Body of pancreas (tissue), 4 donors: Measurements from ENCODE around the gene SERPINE1. TPM values are rescaled to one million over a fixed set of nuclear protein-coding genes. Genes with fewer than 3 reads are reported as not detected.

ENCODE experiments used
- ATAC-seq: fragments of 150-250 bp; one replicate; pipeline ENCODE4 v1.9.1; 2016
- DNase-seq, 4 donors: peaks; one replicate each; pipeline ENCODE4 v3.0.0-alpha.2; 2019
- H3K27ac ChIP-seq, 4 donors: fragments of 200-600 bp; sonication (generic); 1 replicate in 3 of 4; 2 replicates in 1 of 4; pipeline versions ENCODE4 v1.5.1 to v1.6.1; 2016 to 2019; ENCODE audit warnings: mild to moderate bottlenecking in 1 of 4, mixed read lengths in 1 of 4, moderate library complexity in 1 of 4
- H3K27me3 ChIP-seq, 2 donors: fragments of 200-600 bp; sonication (generic); one replicate each; pipeline ENCODE4 v1.6.0; 2016; ENCODE audit warnings: mild to moderate bottlenecking in 1 of 2
- H3K36me3 ChIP-seq, 2 donors: fragments of 200-600 bp; sonication (generic); replicated peaks in 1 of 2; 2 replicates each; pipeline ENCODE4 v1.5.1; 2016; ENCODE audit warnings: low read depth in 2 of 2; ENCODE audit not compliant: insufficient read depth in 1 of 2
- H3K4me1 ChIP-seq: fragments of 200-600 bp; sonication (generic); one replicate; pipeline ENCODE4 v1.6.0; 2016
- H3K4me3 ChIP-seq, 2 donors: fragments of 200-600 bp; sonication (generic); 1 replicate in 1 of 2; 2 replicates in 1 of 2; pipeline ENCODE4 v1.5.1; 2016 to 2019
- H3K9me3 ChIP-seq, 3 donors: fragments of 200-600 bp; sonication (generic); 1 replicate in 2 of 3; 2 replicates in 1 of 3; pipeline ENCODE4 v1.5.1; 2016
- POLR2A ChIP-seq, 3 donors: fragments of 450-650 bp; IDR thresholded peaks; one replicate each; pipeline ENCODE4 v1.6.1; 2016; ENCODE audit warnings: antibody characterized with exemption in 3 of 3, mild to moderate bottlenecking in 2 of 3
- WGBS, 2 donors: methylation state at CpG; one replicate each; pipeline ENCODE4 v1.1.5; 2017; 5-methylcytosine and 5-hydroxymethylcytosine counted together
- intact Hi-C: fragments of 100-400 bp; cut with DNase I; formaldehyde crosslinking; loops from one replicate; pipeline ENCODE4 v1.15.1; 2023
- total RNA-seq, 2 donors: library from RNA; depleted of rRNA; stranded (reverse); fragments of >200 nt; gene quantifications; one replicate each; pipeline ENCODE4 v1.1.0, GENCODE V29; 2016
- TF ChIP-seq, protein P1 (sequence below), 7 experiments: fragments of 450-650 bp in 4 of 7; fragments of 200-600 bp in 3 of 7; sonication (generic) in 3 of 7; IDR thresholded peaks; one replicate each; pipeline ENCODE4 v1.5.1; 2016 to 2019; ENCODE audit warnings: antibody characterized with exemption in 7 of 7

SERPINE1 gene
- total RNA-seq, 2 donors from 2014 or later = 20.2 to 36.3 TPM

DNA sequence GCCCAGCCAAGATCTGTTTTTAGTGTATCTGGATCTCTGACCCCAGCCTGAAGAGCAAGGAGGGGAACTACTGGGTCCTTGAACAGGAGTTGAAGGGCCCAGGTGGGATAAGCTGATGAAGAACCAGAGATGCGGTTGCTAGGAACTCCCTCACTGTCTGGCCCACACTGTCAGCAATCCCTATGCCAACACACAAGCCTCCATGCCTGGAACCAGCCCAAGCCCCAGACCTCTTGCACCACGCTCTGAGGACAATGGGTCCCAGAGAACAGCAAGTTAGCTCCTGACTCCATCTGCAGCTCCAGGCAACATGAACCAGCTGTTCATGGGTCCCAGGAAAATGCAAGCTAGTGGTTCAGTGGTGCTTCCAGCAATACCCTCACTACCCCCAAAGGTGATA, 50.7 kb downstream of the SERPINE1 start:
- intact Hi-C loops = no loop called here
- WGBS, 2 donors = 86 to 100% methylated on average over 1 to 2 of the region's 2 CpGs
- peak in 1 of 4 donors; percentile 50 for DNase-seq
- TF ChIP-seq, protein P1, sequence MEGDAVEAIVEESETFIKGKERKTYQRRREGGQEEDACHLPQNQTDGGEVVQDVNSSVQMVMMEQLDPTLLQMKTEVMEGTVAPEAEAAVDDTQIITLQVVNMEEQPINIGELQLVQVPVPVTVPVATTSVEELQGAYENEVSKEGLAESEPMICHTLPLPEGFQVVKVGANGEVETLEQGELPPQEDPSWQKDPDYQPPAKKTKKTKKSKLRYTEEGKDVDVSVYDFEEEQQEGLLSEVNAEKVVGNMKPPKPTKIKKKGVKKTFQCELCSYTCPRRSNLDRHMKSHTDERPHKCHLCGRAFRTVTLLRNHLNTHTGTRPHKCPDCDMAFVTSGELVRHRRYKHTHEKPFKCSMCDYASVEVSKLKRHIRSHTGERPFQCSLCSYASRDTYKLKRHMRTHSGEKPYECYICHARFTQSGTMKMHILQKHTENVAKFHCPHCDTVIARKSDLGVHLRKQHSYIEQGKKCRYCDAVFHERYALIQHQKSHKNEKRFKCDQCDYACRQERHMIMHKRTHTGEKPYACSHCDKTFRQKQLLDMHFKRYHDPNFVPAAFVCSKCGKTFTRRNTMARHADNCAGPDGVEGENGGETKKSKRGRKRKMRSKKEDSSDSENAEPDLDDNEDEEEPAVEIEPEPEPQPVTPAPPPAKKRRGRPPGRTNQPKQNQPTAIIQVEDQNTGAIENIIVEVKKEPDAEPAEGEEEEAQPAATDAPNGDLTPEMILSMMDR (IDR thresholded peaks at IDR 0.05) = no peak
- TF ChIP-seq POLR2A (IDR thresholded peaks at IDR 0.05) = no peak
- ATAC-seq = no peak
- H3K27me3 ChIP-seq = peaks cover 0 to 73% of the 10 kb centered on the region in 2 donors
- H3K36me3 ChIP-seq = no peaks in the 10 kb centered on the region
- peaks cover 31% of the 10 kb centered on the region for H3K4me1 ChIP-seq
- H3K9me3 ChIP-seq = no peaks in the 10 kb centered on the region
- no peak overlapping the region for H3K27ac ChIP-seq
- no peak overlapping the region for H3K4me3 ChIP-seq

- H3K4me1 ChIP-seq = peaks cover 17% of the 10 kb centered on the region
- H3K27ac ChIP-seq = no peak overlapping the region
- intact Hi-C loops = no loop called here
- no peak overlapping the region for H3K4me3 ChIP-seq
- TF ChIP-seq POLR2A (IDR thresholded peaks at IDR 0.05) = no peak
- TF ChIP-seq, protein P1 (IDR thresholded peaks at IDR 0.05) = no peak
- no peaks in the 10 kb centered on the region for H3K36me3 ChIP-seq
- H3K9me3 ChIP-seq = no peaks in the 10 kb centered on the region
- 2% methylated on average over 18 to 20 of the region's 20 CpGs for WGBS, 2 donors
- ATAC-seq = no peak
- no peak for DNase-seq
- peaks cover 0 to 59% of the 10 kb centered on the region in 2 donors for H3K27me3 ChIP-seq
Measured at GRCh38 chr7:101179117-101179516, 52.2 kb downstream of the SERPINE1 start.

GRCh38 chr7:101179713-101180112, 52.8 kb downstream of the SERPINE1 start:
- Histone ChIP-seq H3K36me3 (no peaks in the 10 kb centered on the region), H3K27ac (no peak overlapping the region), H3K27me3 (peaks cover 0 to 54% of the 10 kb centered on the region in 2 donors), H3K9me3 (no peaks in the 10 kb centered on the region), H3K4me3 (no peak overlapping the region), H3K4me1 (peaks cover 15% of the 10 kb centered on the region)
- no peak for TF ChIP-seq POLR2A (IDR thresholded peaks at IDR 0.05)
- TF ChIP-seq, protein P1 (IDR thresholded peaks at IDR 0.05) = no peak
- ATAC-seq = no peak
- intact Hi-C loops = no loop called here
- DNase-seq = no peak
- 0 to 3% methylated on average over 2 to 22 of the region's 27 CpGs for WGBS, 2 donors

- intact Hi-C loops = no loop called here
- WGBS, 2 donors = 9 to 21% methylated on average over 9 to 33 of the region's 56 CpGs
- DNase-seq (no peak), ATAC-seq (no peak)
- Histone ChIP-seq H3K27me3 (peaks cover 0 to 50% of the 10 kb centered on the region in 2 donors), H3K36me3 (no peaks in the 10 kb centered on the region), H3K9me3 (no peaks in the 10 kb centered on the region), H3K27ac (no peak within 1 kb of the TSS), H3K4me1 (peaks cover 15% of the 10 kb centered on the region), H3K4me3 (no peak within 1 kb of the TSS)
- TF ChIP-seq, protein P1 (IDR thresholded peaks at IDR 0.05) = no peak
- TF ChIP-seq POLR2A (IDR thresholded peaks at IDR 0.05) = no peak
Measured at GRCh38 chr7:101180130-101180755, 53.3 kb downstream of the SERPINE1 start, which contains the start of gene NAT16. Gene NAT16, minus strand, starts transcription at chr7:101180293. Its CDS starts 5,486 bp downstream, at chr7:101174807.
